MM.1S (cell line): ENCODE results near the gene SPTBN1.

Experiments used
- CTCF ChIP-seq: fragments of 300-600 bp; sonication (generic); IDR thresholded peaks from 2 replicates; pipeline ENCODE4 v1.5.1; 2016; ENCODE audit warnings: antibody characterized with exemption, low read length, mixed read lengths
- EZH2 ChIP-seq: fragments of 300-600 bp; sonication (generic); optimal IDR thresholded peaks from 2 replicates; pipeline ENCODE3; 2017; ENCODE audit warnings: low read depth, mild to moderate bottlenecking, antibody characterized with exemption, low read length, mixed read lengths
- EZH2phosphoT487 ChIP-seq: fragments of 300-600 bp; sonication (generic); IDR thresholded peaks from 2 replicates; pipeline ENCODE4 v1.6.1; 2018; ENCODE audit warnings: antibody characterized with exemption, low read length

- TF ChIP-seq CTCF, result no peak
- no peak for TF ChIP-seq EZH2
- TF ChIP-seq EZH2phosphoT487, result no peak
Observed at GRCh38 chr2:54556621-54557121, 100.5 kb downstream of the SPTBN1 start.
